ENCODE results near the gene FTH1.

The FTH1 gene

DNA sequence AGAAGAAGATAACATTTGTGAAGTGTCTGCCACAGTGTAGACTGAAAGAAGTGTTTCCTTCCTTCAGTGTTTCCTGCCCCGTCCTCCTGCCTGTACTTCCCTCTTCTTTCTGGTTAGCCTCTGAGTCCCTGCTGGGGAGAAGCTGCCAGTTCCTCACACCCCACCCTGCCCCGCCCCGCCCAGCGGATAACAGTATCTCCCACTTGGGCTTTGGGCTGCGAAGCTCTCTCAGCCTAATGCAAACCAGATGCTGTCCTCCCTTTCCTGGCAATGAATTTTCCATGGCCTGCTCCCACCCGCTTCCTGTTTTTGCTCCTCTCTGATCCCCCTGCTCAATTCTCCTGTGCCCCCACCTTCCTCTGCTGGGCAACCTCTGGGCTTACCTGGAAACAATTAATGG lies 44.9 kb downstream of the FTH1 start:
- peak; percentile 61 to 95 for DNase-seq (ENCODE audit: low read depth in 2 of 2)
- no peak overlapping the region for H3K4me3 ChIP-seq (replicated peaks in 1 of 2; ENCODE audit: low read depth in 2 of 2, low read length in 2 of 2)
- TF ChIP-seq, protein P1, sequence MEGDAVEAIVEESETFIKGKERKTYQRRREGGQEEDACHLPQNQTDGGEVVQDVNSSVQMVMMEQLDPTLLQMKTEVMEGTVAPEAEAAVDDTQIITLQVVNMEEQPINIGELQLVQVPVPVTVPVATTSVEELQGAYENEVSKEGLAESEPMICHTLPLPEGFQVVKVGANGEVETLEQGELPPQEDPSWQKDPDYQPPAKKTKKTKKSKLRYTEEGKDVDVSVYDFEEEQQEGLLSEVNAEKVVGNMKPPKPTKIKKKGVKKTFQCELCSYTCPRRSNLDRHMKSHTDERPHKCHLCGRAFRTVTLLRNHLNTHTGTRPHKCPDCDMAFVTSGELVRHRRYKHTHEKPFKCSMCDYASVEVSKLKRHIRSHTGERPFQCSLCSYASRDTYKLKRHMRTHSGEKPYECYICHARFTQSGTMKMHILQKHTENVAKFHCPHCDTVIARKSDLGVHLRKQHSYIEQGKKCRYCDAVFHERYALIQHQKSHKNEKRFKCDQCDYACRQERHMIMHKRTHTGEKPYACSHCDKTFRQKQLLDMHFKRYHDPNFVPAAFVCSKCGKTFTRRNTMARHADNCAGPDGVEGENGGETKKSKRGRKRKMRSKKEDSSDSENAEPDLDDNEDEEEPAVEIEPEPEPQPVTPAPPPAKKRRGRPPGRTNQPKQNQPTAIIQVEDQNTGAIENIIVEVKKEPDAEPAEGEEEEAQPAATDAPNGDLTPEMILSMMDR (IDR thresholded peaks at IDR 0.05; ENCODE audit: low read depth, low read length), result no peak

DNA sequence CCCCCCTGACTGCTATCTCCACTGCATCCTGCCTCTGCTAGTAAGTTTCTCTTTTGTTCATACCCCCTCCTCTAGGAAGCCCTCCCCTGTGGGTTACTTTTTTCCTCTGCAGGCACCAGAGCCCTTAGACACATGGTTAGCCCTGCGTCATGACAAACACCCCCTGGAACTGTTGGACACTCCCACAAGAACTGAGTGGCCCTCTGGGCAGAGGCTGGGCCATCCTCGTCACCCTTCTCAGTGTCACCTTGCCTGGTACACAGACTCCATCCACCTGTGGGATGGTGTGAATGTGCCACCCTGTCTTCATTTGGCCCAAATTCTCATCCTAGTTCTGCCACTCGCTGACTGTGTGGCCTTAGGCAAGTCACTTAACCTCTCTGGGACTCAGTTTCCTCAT lies 46.0 kb downstream of the FTH1 start:
- H3K4me3 ChIP-seq (replicated peaks in 1 of 2; ENCODE audit: low read depth in 2 of 2, low read length in 2 of 2), result no peak overlapping the region
- no peak for DNase-seq (ENCODE audit: low read depth in 2 of 2)
- TF ChIP-seq, protein P1 (IDR thresholded peaks at IDR 0.05; ENCODE audit: low read depth, low read length), result no peak

DNA sequence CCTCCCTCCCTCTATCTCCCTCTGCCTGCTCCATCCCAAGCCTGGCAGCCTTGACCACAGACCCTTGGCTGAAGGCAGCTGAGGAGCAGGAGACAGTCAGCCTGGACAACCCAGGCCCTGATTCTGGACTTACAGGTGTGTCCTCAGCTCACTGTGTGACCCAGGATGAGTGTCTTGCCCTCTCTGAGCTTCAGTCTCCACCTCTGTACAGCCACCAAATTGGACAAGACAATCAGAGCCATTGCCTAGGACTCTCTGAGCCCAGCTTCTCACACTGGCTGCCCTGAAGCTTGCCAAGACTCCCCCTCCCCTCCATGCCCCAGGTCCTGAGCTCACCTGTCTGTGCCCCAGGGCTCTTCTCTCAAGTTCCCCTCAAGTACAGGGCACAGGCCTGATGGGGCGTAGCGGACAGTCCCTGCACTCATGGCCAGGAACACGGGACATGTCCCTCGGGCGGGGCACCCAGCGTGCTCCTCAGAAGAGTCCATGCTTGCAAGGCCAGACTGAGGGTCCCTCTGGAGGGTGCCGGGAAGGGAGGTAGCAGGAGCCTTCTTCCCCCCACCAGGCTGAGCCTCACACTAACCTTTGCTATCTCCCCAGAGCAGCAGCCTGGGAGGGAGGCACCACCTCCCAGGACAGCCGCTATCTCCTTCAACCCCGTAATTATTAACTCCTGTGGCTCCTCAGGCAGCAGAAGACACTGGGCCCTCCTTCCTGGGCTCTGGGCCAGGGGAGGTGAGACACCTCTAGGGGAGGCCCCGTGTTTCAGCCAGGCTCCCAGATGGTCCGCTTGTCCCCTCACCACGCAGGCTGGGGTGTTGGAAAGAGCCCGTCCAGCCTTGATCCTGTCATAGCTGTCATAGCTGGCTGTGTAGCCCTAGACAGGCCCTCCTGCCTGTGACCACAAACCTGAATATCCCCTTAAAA lies 47.5 kb downstream of the FTH1 start:
- no peak overlapping the region for H3K4me3 ChIP-seq (replicated peaks in 1 of 2; ENCODE audit: low read depth in 2 of 2, low read length in 2 of 2)
- TF ChIP-seq, protein P1 (IDR thresholded peaks at IDR 0.05; ENCODE audit: low read depth, low read length), result no peak
- DNase-seq (ENCODE audit: low read depth in 2 of 2), result no peak

DNA sequence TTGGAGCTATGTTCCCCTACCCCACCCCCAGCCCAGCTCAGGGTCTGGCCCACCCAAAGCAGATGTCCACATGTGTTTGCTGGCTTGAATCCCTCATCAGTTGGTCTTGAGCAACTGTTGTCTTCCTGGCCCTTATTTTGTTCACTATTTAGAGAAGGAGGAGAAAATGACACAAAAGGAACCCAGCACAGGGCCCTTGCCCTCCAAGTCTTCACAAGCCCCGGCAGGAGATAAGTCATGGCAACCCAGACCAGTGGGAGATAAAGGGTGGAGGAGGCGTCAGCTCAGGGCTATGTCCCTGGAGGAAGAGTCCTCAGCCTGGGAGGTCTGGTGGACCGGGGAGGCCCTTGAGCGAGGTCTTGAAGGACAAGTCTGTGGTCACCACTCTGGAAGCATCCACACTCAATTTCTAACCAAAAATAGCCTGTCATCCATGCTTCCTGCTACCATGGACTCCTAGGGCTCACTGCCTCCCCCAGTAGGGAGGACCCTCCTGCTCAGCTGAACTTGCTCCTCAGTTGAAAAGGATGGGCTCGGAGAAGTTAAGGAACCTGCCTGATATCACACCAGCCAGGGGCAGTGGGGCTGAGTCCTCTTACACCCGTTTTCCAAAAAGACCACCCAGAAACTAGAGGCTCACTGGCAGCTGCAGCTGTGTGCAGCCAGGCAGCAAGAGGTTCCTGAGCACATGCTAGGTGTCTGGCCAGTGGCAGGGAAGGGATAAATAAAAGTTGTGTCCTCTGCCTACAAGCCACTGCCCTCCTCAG lies 48.3 kb downstream of the FTH1 start:
- TF ChIP-seq, protein P1 (IDR thresholded peaks at IDR 0.05; ENCODE audit: low read depth, low read length), result no peak
- DNase-seq (ENCODE audit: low read depth in 2 of 2), result peak in 1 of 2 donors; percentile 61
- no peak overlapping the region for H3K4me3 ChIP-seq (replicated peaks in 1 of 2; ENCODE audit: low read depth in 2 of 2, low read length in 2 of 2)

DNA sequence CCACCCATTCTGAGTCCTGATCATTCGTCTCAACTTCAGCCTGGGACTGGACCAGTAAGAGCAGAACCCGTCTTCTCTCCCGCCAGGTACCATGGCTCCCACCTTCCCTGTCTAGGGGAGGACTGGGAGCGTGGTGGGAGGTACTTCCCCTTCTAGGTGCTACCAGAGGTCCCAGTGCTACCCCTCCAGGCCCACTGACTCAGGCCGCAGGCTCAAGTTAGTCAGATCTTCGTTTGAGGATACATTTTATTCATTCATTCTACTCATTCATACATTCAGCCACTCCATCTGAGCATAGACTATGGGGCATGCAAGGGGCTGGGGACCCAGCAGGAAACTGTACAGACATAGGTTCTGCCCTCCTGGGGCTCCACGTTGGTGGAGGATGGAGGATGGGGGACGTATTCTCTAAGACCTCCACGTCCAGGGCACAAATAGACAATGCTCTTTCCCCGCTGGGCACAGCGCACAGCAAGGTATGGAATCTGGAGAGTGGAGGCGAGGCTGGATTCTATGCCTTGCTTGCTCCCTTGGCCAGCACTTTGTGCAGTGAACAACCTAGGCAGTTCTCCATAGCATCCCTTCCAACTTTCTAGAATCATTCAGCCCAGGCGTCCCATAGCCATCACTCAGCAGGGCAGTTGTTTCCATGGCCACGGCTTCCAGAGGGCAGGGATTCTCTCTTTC lies 49.0 kb downstream of the FTH1 start:
- TF ChIP-seq, protein P1 (IDR thresholded peaks at IDR 0.05; ENCODE audit: low read depth, low read length), result no peak
- peak overlapping the region in 1 of 2 donors; percentile 58 for H3K4me3 ChIP-seq (replicated peaks in 1 of 2; ENCODE audit: low read depth in 2 of 2, low read length in 2 of 2)
- DNase-seq (ENCODE audit: low read depth in 2 of 2), result no peak

DNA sequence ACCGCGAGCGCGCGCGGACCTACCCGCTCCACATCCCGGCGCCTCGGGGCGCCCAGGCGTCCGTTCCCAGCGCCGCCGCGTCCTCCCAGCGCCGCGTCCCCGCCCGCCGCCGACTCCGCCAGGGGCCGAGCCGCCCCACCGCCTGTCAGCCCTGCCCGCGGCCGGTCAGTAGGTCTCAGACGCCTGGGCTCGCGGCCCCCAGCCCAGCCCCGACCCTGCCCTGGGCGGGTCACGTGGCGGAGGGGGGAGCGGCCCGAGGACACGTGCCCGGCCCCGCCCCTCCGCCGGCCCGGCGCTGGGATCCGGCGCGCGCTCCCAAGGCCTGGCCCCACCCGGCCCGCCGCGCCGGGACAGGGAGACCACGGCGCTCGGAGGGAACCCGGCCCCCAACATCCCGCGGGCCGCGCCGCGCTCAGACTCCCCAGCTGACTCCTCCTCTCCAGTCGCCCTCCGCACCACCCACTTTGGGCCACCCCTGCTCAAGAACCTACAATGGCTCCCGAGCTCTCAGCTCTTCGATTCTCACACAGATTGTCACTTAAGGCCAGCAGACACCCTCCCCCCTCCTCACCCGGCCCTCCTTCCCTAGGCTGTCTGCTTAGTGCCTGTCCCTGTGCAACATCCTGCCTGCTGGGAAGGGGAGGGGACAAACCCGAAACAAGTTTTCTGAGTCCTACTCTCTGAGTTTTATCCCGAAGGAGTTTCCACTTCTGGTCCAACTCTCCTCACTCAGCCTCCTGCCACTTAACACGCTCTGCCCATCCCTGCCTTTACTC lies 49.9 kb downstream of the FTH1 start, which contains the start of gene RAB3IL1:
RAB3IL1 (minus strand) TSS at position 233 of the 776 bp plus-strand sequence; CDS start at position 34, 199 bp downstream.
- peak within 1 kb of the TSS; percentile 58 to 62 for H3K4me3 ChIP-seq (replicated peaks in 1 of 2; ENCODE audit: low read depth in 2 of 2, low read length in 2 of 2)
- DNase-seq (ENCODE audit: low read depth in 2 of 2), result peak; percentile 26 to 67
- TF ChIP-seq, protein P1 (IDR thresholded peaks at IDR 0.05; ENCODE audit: low read depth, low read length), result no peak

All from cardiac fibroblast (primary cell).